Neutrophil (primary cell): ENCODE data around the gene MOGAT1.

Experiments used
- H3K27ac ChIP-seq: fragments of 200-600 bp; sonication (generic); 2 replicates; pipeline ENCODE4 v1.5.1; 2016; ENCODE audit warnings: mild to moderate bottlenecking, moderate library complexity
- H3K27me3 ChIP-seq: fragments of 200-600 bp; sonication (generic); 2 replicates; pipeline ENCODE4 v1.6.0; 2016; ENCODE audit warnings: mild to moderate bottlenecking
- H3K36me3 ChIP-seq: fragments of 200-600 bp; sonication (generic); 2 replicates; pipeline ENCODE4 v1.5.1; 2017
- H3K4me1 ChIP-seq, 2 experiments: fragments of 200-600 bp in 1 of 2; sonication (generic) in 1 of 2; 1 replicate in 1 of 2; 2 replicates in 1 of 2; pipeline versions ENCODE4 v1.5.1 to v1.6.1; 2013 to 2016; ENCODE audit warnings: low read depth in 1 of 2, low read length in 1 of 2, mild to moderate bottlenecking in 1 of 2, moderate library complexity in 1 of 2; ENCODE audit not compliant: control insufficient read depth in 1 of 2, insufficient read depth in 1 of 2
- H3K4me3 ChIP-seq, 2 experiments: fragments of 200-600 bp in 1 of 2; sonication (generic) in 1 of 2; 1 replicate in 1 of 2; 2 replicates in 1 of 2; pipeline ENCODE4 v1.5.1; 2013 to 2016; ENCODE audit warnings: low read depth in 1 of 2, low read length in 1 of 2, mild to moderate bottlenecking in 1 of 2, moderate library complexity in 1 of 2
- H3K9me3 ChIP-seq: fragments of 200-600 bp; sonication (generic); 2 replicates; pipeline ENCODE4 v1.5.1; 2016
- CTCF ChIP-seq: fragments of 200-600 bp; sonication (generic); IDR thresholded peaks from 2 replicates; pipeline ENCODE4 v1.5.1; 2016; ENCODE audit warnings: antibody characterized with exemption

The MOGAT1 gene

GRCh38 chr2:222671259-222672067, at the start of gene MOGAT1:
TSS of gene MOGAT1 (plus strand) at chr2:222671658. CDS start at chr2:222671786, 128 bp downstream.
- Histone ChIP-seq H3K4me1 (peaks cover 57 to 61% of the 10 kb centered on the region in 2 experiments), H3K9me3 (no peaks in the 10 kb centered on the region), H3K4me3 (peak within 1 kb of the TSS; percentile 63 to 70), H3K36me3 (no peaks in the 10 kb centered on the region), H3K27ac (no peak within 1 kb of the TSS), H3K27me3 (peaks cover 43% of the 10 kb centered on the region)
- no peak for TF ChIP-seq CTCF

GRCh38 chr2:222621893-222622292, 49.6 kb upstream of the MOGAT1 start:
- no peak overlapping the region for H3K4me3 ChIP-seq
- no peaks in the 10 kb centered on the region for H3K27me3 ChIP-seq
- H3K4me1 ChIP-seq = peaks cover 39 to 48% of the 10 kb centered on the region in 2 experiments
- no peak for TF ChIP-seq CTCF
- H3K27ac ChIP-seq = peak overlapping the region; percentile 72
- no peaks in the 10 kb centered on the region for H3K36me3 ChIP-seq
- no peaks in the 10 kb centered on the region for H3K9me3 ChIP-seq

GRCh38 chr2:222622910-222623309, 48.5 kb upstream of the MOGAT1 start:
- no peaks in the 10 kb centered on the region for H3K27me3 ChIP-seq
- no peaks in the 10 kb centered on the region for H3K36me3 ChIP-seq
- H3K27ac ChIP-seq = peak overlapping the region; percentile 72
- TF ChIP-seq CTCF = no peak
- H3K9me3 ChIP-seq = no peaks in the 10 kb centered on the region
- H3K4me3 ChIP-seq = no peak overlapping the region
- peaks cover 39 to 48% of the 10 kb centered on the region in 2 experiments for H3K4me1 ChIP-seq

GRCh38 chr2:222623756-222624309, 47.6 kb upstream of the MOGAT1 start:
- TF ChIP-seq CTCF = no peak
- H3K27me3 ChIP-seq = no peaks in the 10 kb centered on the region
- H3K36me3 ChIP-seq = peaks cover 8% of the 10 kb centered on the region
- H3K27ac ChIP-seq = peak overlapping the region; percentile 72
- peaks cover 39 to 48% of the 10 kb centered on the region in 2 experiments for H3K4me1 ChIP-seq
- no peak overlapping the region for H3K4me3 ChIP-seq
- H3K9me3 ChIP-seq = no peaks in the 10 kb centered on the region

GRCh38 chr2:222627764-222628163, 43.7 kb upstream of the MOGAT1 start:
- H3K36me3 ChIP-seq = peaks cover 24% of the 10 kb centered on the region
- no peaks in the 10 kb centered on the region for H3K27me3 ChIP-seq
- no peak overlapping the region for H3K27ac ChIP-seq
- peaks cover 9 to 15% of the 10 kb centered on the region in 2 experiments for H3K4me1 ChIP-seq
- no peak for TF ChIP-seq CTCF
- no peak overlapping the region for H3K4me3 ChIP-seq
- no peaks in the 10 kb centered on the region for H3K9me3 ChIP-seq
